Calu3 (cell line): ENCODE measurements around the gene SESN1. TPM values are rescaled to one million over a fixed set of nuclear protein-coding genes. Genes with fewer than 3 reads are reported as not detected.

Source experiments
- BruUV-seq: library from RNA; stranded (reverse); fragments of 400-500 nt; replicated peaks from 2 replicates; lab custom pipeline; 2021; lab: Mats Ljungman, UMichigan
- CTCF ChIA-PET: fragments of 300-600 bp; sonication (Branson Sonifier 250); formaldehyde crosslinking; loops from one replicate; lab custom pipeline; 2022; ENCODE audit warnings: antibody characterized with exemption; lab: Charles Lee
- DNase-seq: peaks from one replicate; pipeline ENCODE4 v3.0.0; 2022
- H3K27ac Mint-ChIP-seq: one replicate; pipeline ENCODE4 v1.8.0; 2022; ENCODE audit warnings: mixed read lengths; ENCODE audit not compliant: unreplicated experiment
- H3K27me3 Mint-ChIP-seq: one replicate; pipeline ENCODE4 v1.8.0; 2022; ENCODE audit warnings: mixed read lengths; ENCODE audit not compliant: unreplicated experiment
- H3K36me3 Mint-ChIP-seq: one replicate; pipeline ENCODE4 v1.8.0; 2022; ENCODE audit warnings: mild to moderate bottlenecking, moderate library complexity, mixed read lengths; ENCODE audit not compliant: insufficient read depth, unreplicated experiment
- H3K4me1 Mint-ChIP-seq: one replicate; pipeline ENCODE4 v1.8.0; 2022; ENCODE audit warnings: mild to moderate bottlenecking, low read depth, mixed read lengths; ENCODE audit not compliant: unreplicated experiment
- H3K4me3 Mint-ChIP-seq: one replicate; pipeline ENCODE4 v1.8.0; 2022; ENCODE audit warnings: mild to moderate bottlenecking, low read depth, moderate library complexity, mixed read lengths; ENCODE audit not compliant: unreplicated experiment
- H3K9me3 Mint-ChIP-seq: one replicate; pipeline ENCODE4 v1.8.0; 2022; ENCODE audit warnings: low read depth, mixed read lengths; ENCODE audit not compliant: unreplicated experiment
- intact Hi-C: fragments of 100-400 bp; cut with micrococcal nuclease; formaldehyde crosslinking; loops from one replicate; pipeline ENCODE4 v1.10.0; 2022; ENCODE audit not compliant: unreplicated experiment
- total RNA-seq: library from RNA; stranded (reverse); gene quantifications from 2 replicates; pipeline ENCODE4 v1.2.3, GENCODE V29; 2022
- TF ChIP-seq, protein P1 (sequence below): fragments of 200-600 bp; IDR thresholded peaks from one replicate; pipeline ENCODE4 v1.8.0; 2022; ENCODE audit warnings: antibody characterized with exemption; ENCODE audit not compliant: unreplicated experiment

The SESN1 gene
- total RNA-seq, 1 experiment from 2014 or later: 5.9 TPM

DNA sequence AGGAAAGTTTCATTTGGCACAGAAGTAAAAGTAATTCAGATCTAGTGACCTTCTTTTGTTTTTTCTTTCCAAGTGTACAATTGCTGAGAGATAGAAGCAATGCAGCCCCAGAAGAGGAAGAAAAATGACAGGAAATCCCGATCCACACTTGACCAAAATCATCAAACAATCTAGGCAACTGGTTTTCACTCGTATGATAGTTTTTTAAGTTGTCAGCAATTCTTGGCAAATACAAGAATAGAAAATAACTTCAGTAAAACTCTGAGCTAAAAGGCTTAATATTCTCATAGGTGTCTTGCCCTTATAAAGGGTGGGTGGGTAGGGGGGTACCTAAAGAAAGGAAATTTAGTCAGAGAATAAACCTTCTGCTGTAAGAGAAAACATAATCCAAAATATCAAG lies 36.0 kb downstream of the SESN1 start:
- intact Hi-C loops: no loop called here
- H3K4me1 Mint-ChIP-seq: peaks cover 12% of the 10 kb centered on the region
- no peaks in the 10 kb centered on the region for H3K36me3 Mint-ChIP-seq

DNA sequence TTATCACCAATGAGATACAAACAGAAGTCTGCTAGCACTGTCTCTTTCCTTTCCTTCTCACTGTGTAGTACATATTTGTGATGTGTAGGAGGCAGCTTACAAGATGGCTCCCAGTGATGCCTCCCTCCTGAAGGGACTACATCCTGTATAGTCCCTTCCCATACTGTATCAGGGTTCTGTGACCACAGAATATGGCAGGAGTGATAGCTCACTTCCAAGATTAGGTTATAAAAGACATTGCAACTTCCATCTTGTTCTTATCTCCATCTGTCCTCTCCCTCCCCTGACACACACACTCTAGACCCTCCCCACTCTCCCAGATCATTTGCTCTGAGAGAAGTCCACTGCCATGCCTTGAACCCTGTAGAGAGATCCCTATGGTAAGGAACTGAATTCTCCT lies 38.0 kb downstream of the SESN1 start:
- TF ChIP-seq, protein P1, sequence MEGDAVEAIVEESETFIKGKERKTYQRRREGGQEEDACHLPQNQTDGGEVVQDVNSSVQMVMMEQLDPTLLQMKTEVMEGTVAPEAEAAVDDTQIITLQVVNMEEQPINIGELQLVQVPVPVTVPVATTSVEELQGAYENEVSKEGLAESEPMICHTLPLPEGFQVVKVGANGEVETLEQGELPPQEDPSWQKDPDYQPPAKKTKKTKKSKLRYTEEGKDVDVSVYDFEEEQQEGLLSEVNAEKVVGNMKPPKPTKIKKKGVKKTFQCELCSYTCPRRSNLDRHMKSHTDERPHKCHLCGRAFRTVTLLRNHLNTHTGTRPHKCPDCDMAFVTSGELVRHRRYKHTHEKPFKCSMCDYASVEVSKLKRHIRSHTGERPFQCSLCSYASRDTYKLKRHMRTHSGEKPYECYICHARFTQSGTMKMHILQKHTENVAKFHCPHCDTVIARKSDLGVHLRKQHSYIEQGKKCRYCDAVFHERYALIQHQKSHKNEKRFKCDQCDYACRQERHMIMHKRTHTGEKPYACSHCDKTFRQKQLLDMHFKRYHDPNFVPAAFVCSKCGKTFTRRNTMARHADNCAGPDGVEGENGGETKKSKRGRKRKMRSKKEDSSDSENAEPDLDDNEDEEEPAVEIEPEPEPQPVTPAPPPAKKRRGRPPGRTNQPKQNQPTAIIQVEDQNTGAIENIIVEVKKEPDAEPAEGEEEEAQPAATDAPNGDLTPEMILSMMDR: no peak
- intact Hi-C loops: no loop called here
- Mint-ChIP-seq H3K4me1 (peaks cover 12% of the 10 kb centered on the region), H3K36me3 (peaks cover 4% of the 10 kb centered on the region), H3K27me3 (no peaks in the 10 kb centered on the region), H3K4me3 (no peak overlapping the region), H3K27ac (no peak overlapping the region), H3K9me3 (no peaks in the 10 kb centered on the region)
- no peak for DNase-seq
- CTCF ChIA-PET: no interaction called here
- BruUV-seq: no TSS peak

More for the DNA sequence above, 36.0 kb downstream of the SESN1 start:
- H3K27ac Mint-ChIP-seq: no peak overlapping the region
- no TSS peak for BruUV-seq
- no peaks in the 10 kb centered on the region for H3K27me3 Mint-ChIP-seq
- H3K4me3 Mint-ChIP-seq: no peak overlapping the region
- no peaks in the 10 kb centered on the region for H3K9me3 Mint-ChIP-seq
- TF ChIP-seq, protein P1: no peak
- CTCF ChIA-PET: interaction anchor here (1.0 kb wide), 1 partner anchor 15 kb away, joined by 3 read pairs; no protein-coding TSS in a partner anchor
- DNase-seq: no peak

DNA sequence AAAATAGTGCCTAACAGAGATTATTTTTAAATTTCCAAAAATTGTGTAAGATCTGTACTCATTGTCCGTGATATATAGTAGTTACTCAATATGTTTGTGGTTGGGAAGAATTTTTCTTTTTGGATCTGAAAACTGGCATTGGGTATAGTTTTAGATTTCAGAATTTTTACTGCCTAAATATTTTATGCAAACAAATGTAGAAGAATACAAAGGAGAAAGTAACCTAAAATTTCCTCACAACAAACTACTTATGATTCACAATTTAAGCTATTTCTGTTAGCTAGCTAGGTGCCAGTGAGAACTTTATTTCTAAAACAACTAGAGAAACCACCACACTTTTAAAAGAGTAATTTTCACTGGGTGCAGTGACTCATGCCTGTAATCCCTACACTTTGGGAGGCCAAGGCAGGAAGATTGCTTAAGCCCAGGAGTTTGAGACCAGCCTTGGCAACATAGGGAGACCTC lies 38.8 kb downstream of the SESN1 start:
- CTCF ChIA-PET: no interaction called here
- Mint-ChIP-seq H3K36me3 (peaks cover 4% of the 10 kb centered on the region), H3K27me3 (no peaks in the 10 kb centered on the region), H3K4me1 (peaks cover 12% of the 10 kb centered on the region), H3K9me3 (no peaks in the 10 kb centered on the region), H3K27ac (no peak overlapping the region), H3K4me3 (no peak overlapping the region)
- DNase-seq: no peak
- intact Hi-C loops: no loop called here
- TF ChIP-seq, protein P1: no peak
- no TSS peak for BruUV-seq

DNA sequence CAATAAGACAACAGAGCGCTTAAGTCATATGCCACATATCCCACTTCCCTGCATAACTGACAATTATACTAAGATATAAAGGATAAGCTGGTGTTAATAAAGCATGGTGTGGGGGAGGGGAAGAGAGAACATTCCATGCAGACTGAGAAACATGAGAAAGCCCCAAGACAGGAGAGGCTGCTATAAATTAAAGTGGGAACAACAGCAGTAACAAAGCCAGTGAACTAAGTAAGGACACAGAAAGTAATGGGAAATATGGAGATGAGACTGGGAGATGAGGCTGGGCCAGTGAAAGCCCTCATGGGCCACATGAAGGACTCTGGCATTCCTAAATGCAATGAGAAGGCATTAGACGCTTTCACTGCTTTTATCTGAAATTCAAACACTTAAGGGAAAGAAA lies 41.3 kb downstream of the SESN1 start:
- no peak overlapping the region for H3K27ac Mint-ChIP-seq
- H3K4me3 Mint-ChIP-seq: no peak overlapping the region
- intact Hi-C loops: no loop called here
- TF ChIP-seq, protein P1: no peak
- no TSS peak for BruUV-seq
- H3K27me3 Mint-ChIP-seq: no peaks in the 10 kb centered on the region
- CTCF ChIA-PET: no interaction called here
- peaks cover 5% of the 10 kb centered on the region for H3K9me3 Mint-ChIP-seq
- H3K36me3 Mint-ChIP-seq: peaks cover 4% of the 10 kb centered on the region
- no peaks in the 10 kb centered on the region for H3K4me1 Mint-ChIP-seq
- DNase-seq: no peak
